Thyroid gland (tissue), 4 donors: ENCODE data around the gene BTN2A1.

Source experiments
- POLR2A ChIP-seq, 2 donors: fragments of 450-650 bp; IDR thresholded peaks; one replicate each; pipeline ENCODE4 v1.6.1; 2017; ENCODE audit warnings: antibody characterized with exemption in 2 of 2, mild to moderate bottlenecking in 2 of 2, moderate library complexity in 1 of 2
- TF ChIP-seq, protein P1 (sequence below), 6 experiments: fragments of 200-600 bp in 3 of 6; fragments of 450-650 bp in 3 of 6; sonication (generic) in 3 of 6; IDR thresholded peaks; one replicate each; pipeline ENCODE4 v1.5.1; 2016 to 2019; ENCODE audit warnings: antibody characterized with exemption in 6 of 6, mild to moderate bottlenecking in 2 of 6, inconsistent platforms in 1 of 6, moderate library complexity in 1 of 6

- TF ChIP-seq, protein P1, sequence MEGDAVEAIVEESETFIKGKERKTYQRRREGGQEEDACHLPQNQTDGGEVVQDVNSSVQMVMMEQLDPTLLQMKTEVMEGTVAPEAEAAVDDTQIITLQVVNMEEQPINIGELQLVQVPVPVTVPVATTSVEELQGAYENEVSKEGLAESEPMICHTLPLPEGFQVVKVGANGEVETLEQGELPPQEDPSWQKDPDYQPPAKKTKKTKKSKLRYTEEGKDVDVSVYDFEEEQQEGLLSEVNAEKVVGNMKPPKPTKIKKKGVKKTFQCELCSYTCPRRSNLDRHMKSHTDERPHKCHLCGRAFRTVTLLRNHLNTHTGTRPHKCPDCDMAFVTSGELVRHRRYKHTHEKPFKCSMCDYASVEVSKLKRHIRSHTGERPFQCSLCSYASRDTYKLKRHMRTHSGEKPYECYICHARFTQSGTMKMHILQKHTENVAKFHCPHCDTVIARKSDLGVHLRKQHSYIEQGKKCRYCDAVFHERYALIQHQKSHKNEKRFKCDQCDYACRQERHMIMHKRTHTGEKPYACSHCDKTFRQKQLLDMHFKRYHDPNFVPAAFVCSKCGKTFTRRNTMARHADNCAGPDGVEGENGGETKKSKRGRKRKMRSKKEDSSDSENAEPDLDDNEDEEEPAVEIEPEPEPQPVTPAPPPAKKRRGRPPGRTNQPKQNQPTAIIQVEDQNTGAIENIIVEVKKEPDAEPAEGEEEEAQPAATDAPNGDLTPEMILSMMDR (IDR thresholded peaks at IDR 0.05): no peak
- no peak for TF ChIP-seq POLR2A (IDR thresholded peaks at IDR 0.05)
Observed at GRCh38 chr6:26411751-26412150, 46.0 kb upstream of the BTN2A1 start.
